ENCODE results near the gene FRK.

The FRK gene

GRCh38 chr6:116050737-116051136, 10.0 kb downstream of the FRK start:
- Histone ChIP-seq H3K4me1 (ENCODE audit: control insufficient read depth, insufficient read depth, low read length) (no peaks in the 10 kb centered on the region), H3K36me3 (ENCODE audit: control insufficient read depth in 2 of 2, insufficient read depth in 1 of 2, low read length in 2 of 2) (no peaks in the 10 kb centered on the region), H3K4me3 (ENCODE audit: low read depth, low read length) (no peak overlapping the region), H3K9me3 (ENCODE audit: control insufficient read depth, insufficient read depth, low read depth, low read length) (no peaks in the 10 kb centered on the region), H3K27ac (ENCODE audit: extremely low read depth, low read depth, low read length) (no peak overlapping the region)
- ChIA-PET CTCF (no interaction called here), POLR2A (no interaction called here)
- no peak for TF ChIP-seq BCL11B (tag by site-specific recombination; IDR thresholded peaks at IDR 0.05; ENCODE audit: low read depth)
- no peak for TF ChIP-seq REST (tag by site-specific recombination; IDR thresholded peaks at IDR 0.05)
- TF ChIP-seq WT1 (tag by site-specific recombination; IDR thresholded peaks at IDR 0.05) = no peak

GRCh38 chr6:116049321-116049720, 11.4 kb downstream of the FRK start:
- no peak overlapping the region for H3K4me3 ChIP-seq (ENCODE audit: low read depth, low read length)
- ChIA-PET POLR2A (no interaction called here), CTCF (interaction anchor here (0.7 to 1.1 kb wide), 2 partner anchors 11 kb away, joined by 3 read pairs; partner anchors contain the start of gene FRK)
- TF ChIP-seq ZIC2 (tag by site-specific recombination; IDR thresholded peaks at IDR 0.05) (no peak), TRIM28 (IDR thresholded peaks at IDR 0.05; ENCODE audit: borderline replicate concordance, low read length) (0 out of 2 replicates have a peak, but pooled peaks have one; percentile 16)
- no peaks in the 10 kb centered on the region for H3K9me3 ChIP-seq (ENCODE audit: control insufficient read depth, insufficient read depth, low read depth, low read length)
- H3K4me1 ChIP-seq (ENCODE audit: control insufficient read depth, insufficient read depth, low read length) = no peaks in the 10 kb centered on the region
- H3K27ac ChIP-seq (ENCODE audit: extremely low read depth, low read depth, low read length) = no peak overlapping the region
- H3K36me3 ChIP-seq (ENCODE audit: control insufficient read depth in 2 of 2, insufficient read depth in 1 of 2, low read length in 2 of 2) = no peaks in the 10 kb centered on the region

GRCh38 chr6:116047173-116047933, 13.3 kb downstream of the FRK start:
- Histone ChIP-seq H3K4me1 (ENCODE audit: control insufficient read depth, insufficient read depth, low read length) (no peaks in the 10 kb centered on the region), H3K36me3 (ENCODE audit: control insufficient read depth in 2 of 2, insufficient read depth in 1 of 2, low read length in 2 of 2) (no peaks in the 10 kb centered on the region), H3K4me3 (ENCODE audit: low read depth, low read length) (no peak overlapping the region), H3K27ac (ENCODE audit: extremely low read depth, low read depth, low read length) (no peak overlapping the region), H3K9me3 (ENCODE audit: control insufficient read depth, insufficient read depth, low read depth, low read length) (no peaks in the 10 kb centered on the region)
- ChIA-PET CTCF (interaction anchor here (0.6 to 1.0 kb wide), 4 partner anchors 9 to 36 kb away, joined by 3 to 5 read pairs (median 3); partner anchors contain the start of gene FRK), POLR2A (no interaction called here)
- TF ChIP-seq ZBTB7A (tag by site-specific recombination; IDR thresholded peaks at IDR 0.05; ENCODE audit: low read depth) (no peak), ZNF488 (tag by site-specific recombination; IDR thresholded peaks at IDR 0.05) (no peak), ZNF239 (tag by site-specific recombination; IDR thresholded peaks at IDR 0.05) (no peak), ZNF211 (tag by site-specific recombination; IDR thresholded peaks at IDR 0.05; ENCODE audit: low read depth) (no peak), KLF1 (tag by site-specific recombination; IDR thresholded peaks at IDR 0.05) (no peak), PRDM10 (tag by site-specific recombination; IDR thresholded peaks at IDR 0.05) (no peak), ZNF645 (tag by site-specific recombination; IDR thresholded peaks at IDR 0.05) (no peak), ZNF707 (tag by site-specific recombination; IDR thresholded peaks at IDR 0.05) (no peak)

Measured in HEK293 (cell line).